ENCODE data around the gene SLC6A13.
"Not testable (repeated sequence)": the region's sequence is repeated elsewhere in the genome, so short reads cannot be mapped to it uniquely, and the experiment has no call there.

SLC6A13 gene

GRCh38 chr12:265096-265495 is 2.5 kb upstream of the SLC6A13 start:
- H3K4me3 ChIP-seq (ENCODE audit: low read depth, low read length), result no peak overlapping the region

GRCh38 chr12:264269-264668 is 1.6 kb upstream of the SLC6A13 start:
- no peak overlapping the region for H3K4me3 ChIP-seq (ENCODE audit: low read depth, low read length)

- H3K4me3 ChIP-seq (ENCODE audit: low read depth, low read length), result no peak overlapping the region
Measured at GRCh38 chr12:263574-263973, 938 bp upstream of the SLC6A13 start.

GRCh38 chr12:262113-262512 is 523 bp downstream of the SLC6A13 start:
- H3K4me3 ChIP-seq (ENCODE audit: low read depth, low read length), result no peak overlapping the region

- H3K4me3 ChIP-seq (ENCODE audit: low read depth, low read length), result no peak overlapping the region
Measured at GRCh38 chr12:257521-258321, 4.9 kb downstream of the SLC6A13 start.

- H3K4me3 ChIP-seq (ENCODE audit: low read depth, low read length), result no peak overlapping the region
Measured at GRCh38 chr12:256958-257357, 5.7 kb downstream of the SLC6A13 start.

GRCh38 chr12:256225-256624 is 6.4 kb downstream of the SLC6A13 start:
- no peak overlapping the region for H3K4me3 ChIP-seq (ENCODE audit: low read depth, low read length)

- no peak overlapping the region for H3K4me3 ChIP-seq (ENCODE audit: low read depth, low read length)
Measured at GRCh38 chr12:254912-255311, 7.7 kb downstream of the SLC6A13 start.

GRCh38 chr12:254039-254438 is 8.6 kb downstream of the SLC6A13 start:
- H3K4me3 ChIP-seq (ENCODE audit: low read depth, low read length), result no peak overlapping the region

GRCh38 chr12:253116-253831 is 9.4 kb downstream of the SLC6A13 start:
- no peak overlapping the region for H3K4me3 ChIP-seq (ENCODE audit: low read depth, low read length)

GRCh38 chr12:252636-253035 is 10.0 kb downstream of the SLC6A13 start:
- H3K4me3 ChIP-seq (ENCODE audit: low read depth, low read length), result no peak overlapping the region

GRCh38 chr12:247271-247670 is 15.4 kb downstream of the SLC6A13 start:
- H3K4me3 ChIP-seq (ENCODE audit: low read depth, low read length), result no peak overlapping the region

GRCh38 chr12:243381-243780 is 19.3 kb downstream of the SLC6A13 start:
- no peak overlapping the region for H3K4me3 ChIP-seq (ENCODE audit: low read depth, low read length)

- H3K4me3 ChIP-seq (ENCODE audit: low read depth, low read length), result no peak overlapping the region
Measured at GRCh38 chr12:242496-242895, 20.1 kb downstream of the SLC6A13 start.

- no peak overlapping the region for H3K4me3 ChIP-seq (ENCODE audit: low read depth, low read length)
Measured at GRCh38 chr12:241266-241665, 21.4 kb downstream of the SLC6A13 start.

- H3K4me3 ChIP-seq (ENCODE audit: low read depth, low read length), result no peak overlapping the region
Measured at GRCh38 chr12:240566-240965, 22.1 kb downstream of the SLC6A13 start.

- no peak overlapping the region for H3K4me3 ChIP-seq (ENCODE audit: low read depth, low read length)
Measured at GRCh38 chr12:238736-239398, 23.8 kb downstream of the SLC6A13 start.

GRCh38 chr12:238116-238515 is 24.5 kb downstream of the SLC6A13 start:
- H3K4me3 ChIP-seq (ENCODE audit: low read depth, low read length), result no peak overlapping the region

- H3K4me3 ChIP-seq (ENCODE audit: low read depth, low read length), result no peak overlapping the region
Measured at GRCh38 chr12:237026-237815, 25.4 kb downstream of the SLC6A13 start.

GRCh38 chr12:236445-236844 is 26.2 kb downstream of the SLC6A13 start:
- H3K4me3 ChIP-seq (ENCODE audit: low read depth, low read length), result no peak overlapping the region

GRCh38 chr12:235967-236366 is 26.7 kb downstream of the SLC6A13 start:
- H3K4me3 ChIP-seq (ENCODE audit: low read depth, low read length), result not testable (repeated sequence)

Measured in iPS-11a (cell line).